ENCODE measurements around the gene BEX4. TPM values are rescaled to one million over a fixed set of nuclear protein-coding genes. Genes with fewer than 3 reads are reported as not detected.

The BEX4 gene
- total RNA-seq, 1 experiment from 2014 or later, result not detected

DNA sequence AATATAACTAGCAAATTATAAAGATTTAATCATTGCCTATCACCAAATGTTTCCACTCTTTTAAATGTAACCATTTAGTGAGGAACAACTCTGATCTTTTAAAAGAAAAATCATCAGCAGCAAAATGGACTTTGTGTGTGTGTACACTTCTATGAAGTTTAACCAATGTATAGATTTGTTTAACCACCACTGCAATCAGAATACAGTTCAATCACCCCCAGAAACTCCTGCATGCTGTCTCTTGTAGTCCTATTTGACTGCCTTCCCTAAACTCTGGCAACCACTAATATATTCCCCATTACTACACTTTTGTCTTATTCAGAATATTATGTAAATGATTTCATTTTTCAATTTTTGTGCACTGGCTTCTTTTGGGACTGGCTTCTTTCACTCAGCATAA, 41.7 kb downstream of the BEX4 start:
- H3K27me3 Mint-ChIP-seq (ENCODE audit: insufficient read depth, unreplicated experiment), result peaks cover 85% of the 10 kb centered on the region
- peaks cover 7% of the 10 kb centered on the region for H3K4me1 Mint-ChIP-seq (ENCODE audit: insufficient read depth, unreplicated experiment)
- ChIA-PET CTCF (no interaction called here), POLR2A (no interaction called here)
- no peaks in the 10 kb centered on the region for H3K9me3 Mint-ChIP-seq (ENCODE audit: unreplicated experiment)
- no TSS peak for BruUV-seq (replicated peaks)
- TF ChIP-seq, protein P1, sequence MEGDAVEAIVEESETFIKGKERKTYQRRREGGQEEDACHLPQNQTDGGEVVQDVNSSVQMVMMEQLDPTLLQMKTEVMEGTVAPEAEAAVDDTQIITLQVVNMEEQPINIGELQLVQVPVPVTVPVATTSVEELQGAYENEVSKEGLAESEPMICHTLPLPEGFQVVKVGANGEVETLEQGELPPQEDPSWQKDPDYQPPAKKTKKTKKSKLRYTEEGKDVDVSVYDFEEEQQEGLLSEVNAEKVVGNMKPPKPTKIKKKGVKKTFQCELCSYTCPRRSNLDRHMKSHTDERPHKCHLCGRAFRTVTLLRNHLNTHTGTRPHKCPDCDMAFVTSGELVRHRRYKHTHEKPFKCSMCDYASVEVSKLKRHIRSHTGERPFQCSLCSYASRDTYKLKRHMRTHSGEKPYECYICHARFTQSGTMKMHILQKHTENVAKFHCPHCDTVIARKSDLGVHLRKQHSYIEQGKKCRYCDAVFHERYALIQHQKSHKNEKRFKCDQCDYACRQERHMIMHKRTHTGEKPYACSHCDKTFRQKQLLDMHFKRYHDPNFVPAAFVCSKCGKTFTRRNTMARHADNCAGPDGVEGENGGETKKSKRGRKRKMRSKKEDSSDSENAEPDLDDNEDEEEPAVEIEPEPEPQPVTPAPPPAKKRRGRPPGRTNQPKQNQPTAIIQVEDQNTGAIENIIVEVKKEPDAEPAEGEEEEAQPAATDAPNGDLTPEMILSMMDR (IDR thresholded peaks at IDR 0.05; ENCODE audit: unreplicated experiment), result no peak
- intact Hi-C loops (cut with micrococcal nuclease), result loop anchor here (5.0 kb wide), 1 partner anchor 206 kb away; no protein-coding TSS in a partner anchor
- no peak overlapping the region for H3K27ac Mint-ChIP-seq (ENCODE audit: low read depth, unreplicated experiment)
- H3K4me3 Mint-ChIP-seq (ENCODE audit: unreplicated experiment), result no peak overlapping the region
- no peak for DNase-seq (ENCODE audit: unreplicated experiment)
- H3K36me3 Mint-ChIP-seq (ENCODE audit: insufficient read depth, unreplicated experiment), result peaks cover 16% of the 10 kb centered on the region

DNA sequence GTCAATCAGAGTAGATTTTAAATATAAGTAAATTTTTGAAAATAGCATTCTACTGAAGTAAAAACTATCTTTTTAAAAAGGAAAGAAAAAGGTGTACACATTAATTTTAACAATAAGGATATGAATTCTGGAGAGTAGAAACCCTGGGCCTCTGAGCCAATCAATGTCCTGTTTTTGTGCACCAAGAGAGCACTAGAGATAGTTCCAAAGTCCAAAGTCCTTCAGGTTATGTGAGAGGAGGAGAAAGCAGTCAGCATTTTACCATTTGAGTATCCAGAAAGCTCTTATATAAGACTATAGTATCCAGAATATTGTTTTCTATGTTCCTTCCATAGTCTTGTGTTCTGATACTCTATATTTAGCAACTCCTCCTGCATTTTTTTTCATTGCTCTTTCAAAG, 43.4 kb downstream of the BEX4 start:
- no TSS peak for BruUV-seq (replicated peaks)
- peaks cover 99% of the 10 kb centered on the region for H3K27me3 Mint-ChIP-seq (ENCODE audit: insufficient read depth, unreplicated experiment)
- H3K27ac Mint-ChIP-seq (ENCODE audit: low read depth, unreplicated experiment), result no peak overlapping the region
- no peaks in the 10 kb centered on the region for H3K9me3 Mint-ChIP-seq (ENCODE audit: unreplicated experiment)
- TF ChIP-seq, protein P1 (IDR thresholded peaks at IDR 0.05; ENCODE audit: unreplicated experiment), result no peak
- POLR2A ChIA-PET, result no interaction called here
- CTCF ChIA-PET, result interaction anchor here (0.6 to 1.1 kb wide), 3 partner anchors 9 to 297 kb away, joined by 3 to 4 read pairs (median 4); no protein-coding TSS in a partner anchor
- peaks cover 7% of the 10 kb centered on the region for H3K4me1 Mint-ChIP-seq (ENCODE audit: insufficient read depth, unreplicated experiment)
- no peak overlapping the region for H3K4me3 Mint-ChIP-seq (ENCODE audit: unreplicated experiment)
- no peak for DNase-seq (ENCODE audit: unreplicated experiment)
- intact Hi-C loops (cut with micrococcal nuclease), result loop anchor here (5.0 kb wide), 1 partner anchor 204 kb away; no protein-coding TSS in a partner anchor
- peaks cover 6% of the 10 kb centered on the region for H3K36me3 Mint-ChIP-seq (ENCODE audit: insufficient read depth, unreplicated experiment)

Other genes with a start within 250 kb of the BEX4 start
- not detected in 2 replicates for gene BEX1, start 150.9 kb upstream of the BEX4 start, total RNA-seq (2022)
- gene NXF3, start 122.0 kb upstream of the BEX4 start, total RNA-seq (2022), result not detected in 2 replicates
- 20.2 and 22.1 TPM in 2 replicates for gene TCEAL8, start 40.0 kb downstream of the BEX4 start, total RNA-seq (2022)
- gene TCEAL5, start 61.6 kb downstream of the BEX4 start, total RNA-seq (2022), result not detected in 2 replicates
- gene BEX2, start 95.9 kb downstream of the BEX4 start, total RNA-seq (2022), result not detected in 2 replicates
- not detected in 2 replicates for gene TCEAL7, start 115.1 kb downstream of the BEX4 start, total RNA-seq (2022)
- gene TCEAL9, start 141.4 kb downstream of the BEX4 start, total RNA-seq (2022), result 40.3 and 63.9 TPM in 2 replicates
- 166 and 173 TPM in 2 replicates for gene BEX3, start 161.4 kb downstream of the BEX4 start, total RNA-seq (2022)